GM19023 (cell line): ENCODE data around the gene CEND1.
A peak's percentile ranks its signal among the peaks of the same experiment; 100 is the strongest.

ENCODE experiments used
- ATAC-seq: cut with Tn5 transposase; IDR thresholded peaks from one replicate; pipeline ENCODE4 v1.9.1; 2021; ENCODE audit warnings: mild to moderate bottlenecking, moderate library complexity; ENCODE audit not compliant: unreplicated experiment

Gene CEND1

DNA sequence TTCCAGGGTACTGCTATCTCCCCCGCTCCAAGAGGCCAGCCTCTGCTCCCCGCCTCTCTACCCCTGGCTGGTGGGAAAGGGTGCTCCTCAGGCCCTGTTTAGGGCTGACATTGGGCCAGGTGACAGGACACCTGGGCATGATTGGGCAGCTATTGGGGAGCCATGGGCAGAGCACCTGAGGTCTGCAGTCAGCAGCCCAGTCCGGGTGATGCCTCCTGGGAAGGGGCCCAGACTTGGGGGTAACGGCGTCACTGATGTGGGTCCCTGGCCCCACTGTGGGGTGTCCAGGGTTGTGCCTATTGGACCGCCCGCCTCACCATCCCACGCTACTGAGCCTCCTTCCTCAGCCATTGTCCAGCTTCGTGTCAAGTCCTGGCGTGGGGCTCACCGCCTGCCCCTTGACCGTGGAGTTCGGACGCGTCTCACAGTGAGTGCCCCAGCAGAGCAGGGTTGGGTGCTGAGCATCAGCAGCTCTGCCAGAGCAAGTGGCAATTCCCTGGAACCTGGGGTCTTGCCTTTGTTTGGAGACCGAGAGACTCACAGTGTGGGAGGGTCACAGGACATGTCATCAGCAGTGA, 9.8 kb downstream of the CEND1 start:
- no peak for ATAC-seq

GRCh38 chr11:778976-779954, 10.6 kb downstream of the CEND1 start:
- ATAC-seq, result no peak

DNA sequence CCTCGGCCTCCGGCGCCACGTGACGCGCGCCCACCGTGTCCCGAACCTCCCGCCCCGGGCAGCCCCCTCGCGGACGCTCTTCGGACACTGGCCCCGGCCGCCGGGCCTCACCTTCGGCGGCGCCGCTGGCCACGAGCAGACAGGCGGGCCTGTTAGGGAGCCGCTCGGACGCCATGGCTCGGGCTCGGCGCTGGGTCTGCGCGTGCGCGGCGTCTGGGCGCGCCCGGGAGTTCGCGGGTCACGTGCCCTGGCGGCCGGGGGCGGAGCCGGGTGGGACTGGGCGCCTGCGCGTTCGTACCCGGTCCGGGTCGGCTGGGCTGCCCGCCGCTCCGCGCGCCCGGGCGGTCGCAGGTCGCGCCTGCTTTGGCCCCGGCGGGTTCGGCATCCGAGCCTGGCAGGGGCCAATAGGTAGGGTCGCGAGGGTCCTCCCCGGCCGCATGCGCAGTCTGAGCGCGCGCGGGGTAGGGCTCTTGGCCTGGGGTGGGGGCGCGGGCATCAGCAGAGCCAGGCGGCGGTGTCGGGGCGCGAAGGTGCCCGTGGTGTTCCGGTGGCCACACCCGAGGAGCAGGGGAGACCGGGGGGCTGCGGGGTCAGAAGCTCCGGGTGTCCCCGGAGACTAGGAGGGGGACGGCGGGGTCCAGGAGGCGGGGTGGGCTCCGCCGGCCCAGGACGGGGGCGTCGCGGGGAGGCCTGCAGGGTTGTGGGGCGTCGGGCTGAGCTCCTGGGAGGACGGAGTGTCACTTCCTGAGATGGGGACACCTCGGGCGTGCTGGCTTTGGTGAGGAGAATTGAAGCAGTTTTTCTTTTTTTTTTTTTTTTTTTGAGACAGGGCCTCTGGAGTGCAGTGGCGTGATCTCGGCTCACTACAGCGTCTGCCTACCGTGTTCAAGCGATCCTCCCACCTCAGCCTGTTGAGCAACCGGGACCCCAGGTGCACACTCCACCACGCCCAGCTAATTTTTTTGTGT, 12.3 kb downstream of the CEND1 start, which contains the start of gene GATD1:
GATD1 (minus strand) TSS at position 200 of the 968 bp plus-strand sequence; CDS start at position 175, 25 bp downstream.
- peak; percentile 80 for ATAC-seq

- ATAC-seq, result peak; percentile 53
Observed at GRCh38 chr11:776561-777287, 13.2 kb downstream of the CEND1 start.

DNA sequence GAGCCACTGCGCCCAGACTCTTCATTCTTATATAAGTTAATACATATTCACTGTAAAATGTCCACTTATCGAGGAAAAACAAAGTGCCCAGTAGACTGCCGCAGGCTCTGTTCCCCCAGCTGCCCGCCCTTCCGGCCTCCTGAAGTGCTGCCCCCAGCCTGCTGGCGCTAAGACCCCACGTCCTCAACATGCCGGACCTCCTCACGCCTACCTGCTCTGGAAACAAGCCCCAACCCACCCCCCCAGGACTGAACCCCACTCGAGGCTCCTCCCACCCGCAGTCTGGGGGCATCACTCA, 13.7 kb downstream of the CEND1 start:
- no peak for ATAC-seq

DNA sequence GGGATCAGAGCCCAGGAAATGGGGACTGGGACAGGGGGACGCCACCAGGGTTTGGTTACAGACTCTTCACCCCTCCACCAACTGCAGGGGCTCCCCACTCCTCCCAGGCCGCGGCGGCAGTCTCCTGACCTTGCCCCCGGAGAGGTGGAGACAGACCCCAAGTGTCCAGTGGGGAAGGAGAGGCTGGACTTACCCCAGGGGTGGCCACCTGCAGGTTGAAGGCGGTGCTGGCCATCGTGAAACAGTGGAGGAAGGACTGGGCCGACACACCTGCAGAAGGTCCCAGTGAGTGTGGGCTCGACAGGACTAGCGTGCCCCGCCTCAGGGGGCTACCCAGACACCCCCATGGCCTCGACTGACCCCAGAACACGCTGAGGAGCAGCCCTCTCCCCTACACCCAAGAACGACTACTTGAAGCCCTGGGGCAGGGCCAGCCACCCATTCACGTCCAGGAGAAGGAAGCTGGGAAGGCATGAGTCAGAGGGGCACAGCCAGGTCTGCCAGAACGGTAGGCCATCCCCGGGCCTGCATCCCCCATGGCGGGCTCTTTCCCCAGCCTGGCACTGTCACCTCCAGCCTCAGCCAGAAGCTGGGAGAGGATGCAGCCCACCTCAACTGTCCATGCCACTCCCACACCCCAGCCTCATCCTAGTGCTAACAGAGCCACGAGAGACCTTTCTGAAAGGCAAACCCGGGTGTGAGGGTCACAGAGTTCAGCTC, 14.9 kb downstream of the CEND1 start:
- no peak for ATAC-seq

DNA sequence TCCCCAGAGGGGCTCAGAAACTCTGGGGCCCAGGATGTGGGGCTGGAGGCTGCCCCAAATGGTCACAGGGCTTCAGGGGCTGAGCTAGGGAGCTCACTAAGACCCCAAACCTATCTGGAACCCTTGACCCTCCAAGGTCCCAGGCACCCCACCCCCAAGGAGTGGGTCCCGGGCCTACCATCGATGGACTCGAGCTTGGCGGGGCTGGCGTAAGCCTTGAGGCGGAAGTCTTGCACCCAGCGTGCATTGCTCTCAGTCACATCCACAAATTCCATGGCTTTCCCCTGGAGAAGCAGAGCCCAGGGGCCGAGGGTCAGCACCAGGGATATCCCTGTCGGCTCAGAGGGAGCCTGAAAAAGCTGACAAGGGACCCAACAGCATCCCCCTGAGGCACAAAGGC, 16.1 kb downstream of the CEND1 start:
- ATAC-seq, result no peak

- ATAC-seq, result no peak
Observed at GRCh38 chr11:773425-773824, 16.5 kb downstream of the CEND1 start.

- no peak for ATAC-seq
Observed at GRCh38 chr11:772429-773390, 17.2 kb downstream of the CEND1 start.

GRCh38 chr11:771617-772204, 18.2 kb downstream of the CEND1 start:
- ATAC-seq, result no peak

- ATAC-seq, result no peak
Observed at GRCh38 chr11:770642-771616, 19.0 kb downstream of the CEND1 start.

- no peak for ATAC-seq
Observed at GRCh38 chr11:769887-770641, 19.8 kb downstream of the CEND1 start.

DNA sequence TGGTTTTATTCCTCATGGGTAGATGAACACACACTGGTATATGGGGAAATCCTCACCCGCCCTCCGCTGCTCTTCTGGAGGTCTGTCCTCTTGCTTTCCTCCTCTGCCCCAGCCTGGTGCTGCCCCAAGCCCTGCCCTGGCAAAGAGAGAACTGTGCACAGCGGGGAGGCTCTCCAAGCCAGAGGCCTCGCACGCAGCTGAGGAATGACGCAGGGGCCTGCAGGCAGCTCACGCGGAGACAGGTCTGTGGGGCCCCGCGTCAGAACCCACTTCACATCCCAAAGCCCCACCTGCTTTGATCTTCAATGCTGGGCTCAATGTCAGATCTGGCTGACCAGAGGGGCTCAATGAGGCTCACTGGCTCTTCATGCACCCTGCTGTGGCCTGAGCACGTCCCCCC, 22.7 kb downstream of the CEND1 start:
- no peak for ATAC-seq

- no peak for ATAC-seq
Observed at GRCh38 chr11:766936-767210, 23.0 kb downstream of the CEND1 start.

DNA sequence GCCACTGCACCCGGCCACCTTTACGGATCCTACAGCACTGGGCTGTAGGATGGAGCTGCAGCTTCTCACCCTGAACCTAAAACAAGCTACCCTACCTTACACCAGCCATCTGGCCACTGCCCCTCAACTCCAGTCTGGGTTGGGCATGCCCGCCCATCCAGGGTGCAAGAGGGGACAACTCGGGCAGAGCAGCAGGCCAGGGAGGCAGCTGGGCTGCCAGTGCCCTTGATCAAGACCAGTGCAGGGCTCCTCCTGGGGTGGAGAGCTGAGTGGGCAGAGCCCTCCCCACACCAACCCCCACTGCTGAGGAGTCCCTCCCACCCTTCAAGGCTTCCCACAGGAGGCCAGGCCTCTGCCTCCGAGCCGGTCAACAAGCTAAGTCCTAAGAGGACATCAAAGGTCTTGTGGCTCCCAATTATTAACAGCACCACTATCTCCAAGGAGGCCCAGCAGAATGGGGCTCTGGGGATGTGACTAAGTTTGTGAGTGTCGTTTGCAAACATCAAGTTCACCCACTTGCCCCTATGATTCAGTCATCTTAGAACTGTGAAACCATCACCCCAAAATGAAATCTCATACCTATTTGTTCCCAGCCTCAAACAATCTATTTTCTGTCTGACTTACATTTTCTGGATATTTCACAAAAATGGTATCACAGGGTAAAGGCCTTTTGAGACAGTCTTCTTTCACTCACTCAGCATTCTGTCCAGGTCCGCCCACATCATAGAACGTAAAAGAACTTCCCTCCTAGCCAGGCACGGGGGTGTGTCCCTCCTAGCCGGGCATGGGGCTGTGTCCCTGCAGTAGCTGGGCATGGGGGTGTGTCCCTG, 23.6 kb downstream of the CEND1 start:
- no peak for ATAC-seq

DNA sequence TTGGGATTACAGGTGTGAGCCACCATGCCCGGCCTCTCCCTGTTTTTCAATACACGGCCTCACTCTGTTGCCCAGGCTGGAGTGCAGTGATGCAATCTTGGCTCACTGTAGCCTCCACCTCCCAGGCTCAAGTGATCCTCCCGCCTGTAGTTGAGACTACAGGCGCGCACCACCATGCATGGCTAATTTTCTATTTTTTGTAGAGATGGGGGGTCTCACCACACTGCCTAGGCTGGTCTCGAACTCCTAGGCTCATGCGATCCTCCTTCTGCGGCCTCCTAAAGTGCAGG, 24.1 kb downstream of the CEND1 start:
- ATAC-seq, result no peak
